HG03159 (cell line): ENCODE results near the gene SLC2A4.

Experiments
- ATAC-seq: cut with Tn5 transposase; IDR thresholded peaks from one replicate; pipeline ENCODE4 v1.9.1; 2021; ENCODE audit warnings: mild to moderate bottlenecking, moderate library complexity; ENCODE audit not compliant: unreplicated experiment

Gene SLC2A4

DNA sequence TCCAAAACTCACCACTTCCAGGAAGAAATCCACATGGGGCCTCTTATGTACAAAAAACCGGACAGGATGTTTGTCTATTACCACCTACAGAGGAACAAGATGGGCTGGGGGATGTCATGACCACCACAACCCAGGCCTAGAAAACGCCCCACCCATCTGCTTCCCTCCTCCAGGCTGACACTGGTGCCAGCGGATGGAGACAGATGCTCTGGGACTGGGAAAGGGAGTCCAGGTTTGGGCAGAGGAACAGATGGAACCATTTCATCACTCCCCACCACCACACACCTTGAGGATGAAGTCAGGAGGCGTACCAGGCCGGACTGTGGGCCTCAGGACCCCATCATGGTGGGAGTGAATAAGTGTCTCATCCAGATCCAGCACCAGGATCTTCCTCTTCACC is 34.7 kb upstream of the SLC2A4 start:
- ATAC-seq: no peak

DNA sequence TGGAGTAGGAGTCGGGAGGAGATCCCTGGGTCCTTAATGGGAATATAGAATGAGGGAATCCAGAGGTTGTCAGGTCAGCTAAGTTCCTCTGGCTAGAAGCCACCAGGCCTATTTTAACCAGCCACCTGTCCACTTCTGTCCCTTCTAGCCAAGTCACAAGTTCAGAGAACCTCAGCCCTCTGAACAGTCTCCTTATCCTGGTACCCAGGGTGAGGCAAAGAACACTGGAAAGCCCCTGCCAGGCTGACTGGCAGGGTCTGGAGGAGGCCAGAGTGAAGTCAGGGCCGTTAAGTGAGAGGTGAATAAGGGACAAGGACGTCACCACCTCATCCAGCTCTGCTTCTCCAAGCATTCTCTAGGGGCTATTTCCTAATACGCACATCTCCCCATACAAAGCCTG is 32.7 kb upstream of the SLC2A4 start:
- no peak for ATAC-seq

DNA sequence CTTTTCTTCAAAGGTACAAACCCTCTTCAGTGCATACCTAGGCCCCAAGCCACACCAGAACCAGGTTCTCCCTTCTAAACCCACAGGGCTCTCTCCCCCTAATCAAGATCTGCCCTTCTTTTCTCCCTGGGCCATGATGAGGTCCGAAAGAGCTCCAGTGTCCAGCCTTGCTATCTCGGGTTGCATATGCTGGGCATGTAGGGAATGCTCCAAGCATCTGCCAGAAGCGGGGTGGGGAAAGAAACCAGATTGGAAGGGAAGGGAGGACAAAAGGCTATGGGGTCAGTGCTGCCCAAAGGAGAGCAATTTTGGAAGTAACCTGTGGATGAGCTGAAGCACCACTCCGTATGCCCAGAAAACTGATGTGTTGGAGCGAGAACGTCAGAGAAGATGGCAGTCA is 32.3 kb upstream of the SLC2A4 start:
- no peak for ATAC-seq

- ATAC-seq: no peak
Measured at GRCh38 chr17:7249830-7250229, 31.7 kb upstream of the SLC2A4 start.

- ATAC-seq: no peak
Measured at GRCh38 chr17:7250695-7251627, 30.6 kb upstream of the SLC2A4 start.

- ATAC-seq: peak; percentile 85
Measured at GRCh38 chr17:7251661-7252175, 29.8 kb upstream of the SLC2A4 start, which contains the start of gene CTDNEP1. Gene CTDNEP1 (minus strand): TSS chr17:7251734. CDS start chr17:7251296, 438 bp downstream.

GRCh38 chr17:7252176-7253043 is 29.1 kb upstream of the SLC2A4 start, which contains the start of gene ELP5:
Gene ELP5 (plus strand): TSS chr17:7252215. CDS start chr17:7252551, 336 bp downstream.
- peak; percentile 59 for ATAC-seq

DNA sequence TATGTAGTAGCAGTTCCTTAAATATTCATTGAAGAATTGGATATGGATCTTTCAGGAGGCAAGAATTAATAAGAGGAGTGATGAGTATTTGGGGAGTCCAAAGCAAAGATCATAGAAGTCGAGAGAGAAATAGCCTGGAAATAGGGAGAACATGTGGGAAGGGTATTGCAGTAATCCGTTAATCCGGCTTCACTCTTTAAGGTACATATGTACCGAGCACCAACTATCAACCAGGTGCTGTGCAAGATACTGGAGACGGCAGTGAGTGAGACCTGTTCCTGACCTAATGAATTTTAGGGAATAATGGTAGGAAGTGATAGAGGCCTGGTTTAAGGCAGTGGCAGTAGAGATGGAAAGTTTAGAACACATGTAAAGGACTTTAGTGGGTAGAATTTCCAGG is 28.4 kb upstream of the SLC2A4 start:
- no peak for ATAC-seq

DNA sequence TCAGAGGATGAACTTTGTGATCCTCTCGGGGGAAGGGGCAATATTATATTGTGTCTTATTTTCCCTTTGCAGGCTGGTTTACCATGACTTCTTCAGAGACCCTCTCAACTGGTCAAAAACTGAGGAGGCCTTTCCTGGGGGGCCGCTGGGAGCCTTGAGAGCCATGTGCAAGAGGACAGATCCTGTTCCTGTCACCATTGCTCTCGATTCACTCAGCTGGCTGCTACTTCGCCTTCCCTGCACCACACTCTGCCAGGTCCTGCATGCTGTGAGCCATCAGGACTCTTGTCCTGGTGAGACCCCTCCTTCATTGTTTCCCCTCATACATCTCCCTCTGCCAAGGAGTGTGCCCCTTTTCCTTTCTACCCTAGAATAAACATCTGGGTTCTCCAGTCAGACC is 27.0 kb upstream of the SLC2A4 start:
- no peak for ATAC-seq

DNA sequence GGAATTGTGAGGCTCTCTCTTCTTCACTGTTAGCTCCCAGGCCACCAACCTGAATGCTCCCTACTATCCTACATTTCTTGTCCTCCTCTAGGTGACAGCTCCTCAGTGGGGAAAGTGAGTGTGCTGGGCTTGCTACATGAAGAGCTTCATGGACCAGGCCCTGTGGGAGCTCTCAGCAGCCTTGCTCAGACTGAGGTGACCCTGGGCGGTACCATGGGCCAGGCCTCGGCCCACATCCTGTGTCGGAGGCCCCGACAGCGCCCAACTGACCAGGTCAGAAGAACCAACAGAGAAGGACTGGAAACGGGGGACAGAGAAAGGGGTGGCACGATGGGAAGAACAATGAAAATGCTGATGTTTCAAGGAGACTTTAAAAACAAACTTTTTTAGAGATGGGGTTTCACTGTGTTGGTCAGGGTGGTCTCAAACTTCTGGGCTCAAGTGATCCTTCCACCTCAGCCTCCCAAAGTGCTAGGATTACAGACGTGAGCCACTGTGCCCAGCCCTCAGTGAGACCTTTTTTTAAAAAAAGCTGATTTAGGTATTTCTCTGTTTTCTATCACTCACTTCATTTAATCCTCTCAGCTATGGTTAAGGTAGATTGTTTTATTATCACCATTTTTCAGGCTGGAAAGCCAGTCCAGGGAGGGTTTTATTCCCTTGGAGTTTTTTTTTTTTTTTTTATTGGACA is 24.6 kb upstream of the SLC2A4 start:
- ATAC-seq: no peak

GRCh38 chr17:7258731-7259554 is 22.6 kb upstream of the SLC2A4 start:
- ATAC-seq: no peak

GRCh38 chr17:7259555-7259889 is 22.0 kb upstream of the SLC2A4 start:
- ATAC-seq: no peak

DNA sequence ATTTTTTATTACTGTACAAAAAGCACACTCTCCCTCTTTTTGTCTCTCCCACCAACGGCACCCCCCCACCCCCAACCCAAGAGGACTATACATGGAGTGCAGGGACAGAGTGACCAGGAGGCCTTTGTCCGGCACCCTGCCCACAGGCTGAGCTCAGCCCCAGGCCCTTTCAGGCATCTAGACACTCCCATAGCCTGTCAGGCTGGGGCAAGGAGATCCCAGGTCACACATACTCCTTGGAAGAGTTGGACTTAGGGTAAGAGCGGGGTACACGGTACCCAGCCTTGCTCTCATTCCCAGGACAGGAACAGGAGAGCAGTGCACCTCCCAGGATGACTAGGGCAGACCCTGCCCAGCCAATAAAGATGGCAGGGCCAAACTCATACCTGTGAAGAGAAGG is 21.4 kb upstream of the SLC2A4 start:
- ATAC-seq: no peak

DNA sequence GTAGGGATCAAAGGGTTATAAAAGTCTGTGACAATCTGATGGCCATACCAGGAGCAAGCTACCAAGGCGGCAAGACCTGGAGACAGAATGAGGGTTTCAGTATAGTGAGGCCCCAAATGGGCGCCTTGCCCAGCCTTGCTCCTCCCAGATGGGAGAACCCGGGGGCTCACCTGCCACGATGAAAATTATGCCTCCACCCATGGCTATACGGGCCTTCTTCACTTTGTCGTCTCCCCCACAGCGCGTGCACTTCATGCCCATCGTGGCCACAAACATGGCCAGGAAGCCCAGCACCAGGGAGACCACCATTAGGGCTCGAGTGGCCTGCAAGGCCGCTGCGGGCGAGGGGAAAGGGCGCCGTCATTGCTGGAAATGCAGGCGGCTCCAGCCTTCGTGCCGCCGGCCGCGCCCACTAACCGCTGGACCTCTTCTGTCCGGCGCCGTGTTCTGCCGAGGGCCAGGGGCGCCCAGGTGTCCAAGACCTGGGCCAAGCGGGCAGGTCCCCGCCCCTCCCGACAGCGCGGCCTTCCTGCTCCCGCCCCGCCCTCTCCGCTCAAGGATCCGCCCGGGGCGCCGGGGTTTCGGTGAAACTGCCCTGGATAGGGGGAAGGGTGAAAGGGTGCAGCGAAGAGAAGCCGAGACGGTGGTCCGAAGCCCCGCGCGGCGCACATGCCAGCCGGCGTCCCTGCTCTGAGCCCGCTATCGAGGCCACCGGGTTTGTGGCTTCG is 20.7 kb upstream of the SLC2A4 start:
- no peak for ATAC-seq

- ATAC-seq: no peak
Measured at GRCh38 chr17:7261379-7262191, 19.9 kb upstream of the SLC2A4 start.

DNA sequence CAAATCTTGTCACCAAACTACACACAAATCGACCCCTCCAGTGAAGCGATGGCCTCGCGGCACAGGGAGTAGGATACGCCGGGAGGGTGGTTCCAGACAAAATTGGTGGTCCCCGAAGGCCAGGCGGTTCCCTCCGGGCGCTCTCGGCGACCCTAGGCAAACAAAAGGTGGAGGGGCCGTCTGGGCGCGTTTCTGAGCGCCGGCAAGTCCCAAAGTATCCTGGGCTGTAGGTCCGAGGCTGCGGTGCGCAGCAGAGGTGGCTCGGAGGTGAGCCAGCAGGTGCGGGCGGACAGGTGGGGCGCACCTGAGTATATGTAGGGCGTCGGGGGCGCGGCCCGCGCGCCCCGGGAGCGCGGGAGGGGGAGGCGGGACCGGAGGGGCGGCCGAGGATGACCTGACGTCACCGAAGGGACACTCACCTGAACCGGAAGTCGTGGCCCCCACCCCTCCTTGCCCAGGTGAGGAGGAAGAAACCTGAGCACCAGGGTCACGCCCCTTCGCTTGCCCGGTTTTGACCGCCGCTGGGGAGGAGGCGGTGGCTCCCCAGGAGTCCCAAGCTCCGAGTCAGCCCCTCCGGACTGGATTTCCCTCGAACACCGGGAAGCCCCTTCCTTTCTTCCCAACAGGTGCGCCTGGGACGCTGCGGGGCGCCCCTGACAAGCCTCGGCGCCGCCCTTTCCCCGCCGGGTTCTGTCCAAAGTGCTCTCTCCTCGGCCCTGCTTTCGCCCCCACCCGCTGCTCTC is 19.2 kb upstream of the SLC2A4 start, which contains the start of gene CLDN7:
TSS of gene CLDN7 (minus strand) at position 287 of the 743 bp plus-strand sequence. CDS start 435 bp downstream, outside the sequence.
- ATAC-seq: no peak

- ATAC-seq: no peak
Measured at GRCh38 chr17:7262935-7263800, 18.4 kb upstream of the SLC2A4 start.
